UCSD-AML1 (cell line): Measurements from ENCODE around the gene SLC10A2.

Experiments used
- DNase-seq: peaks from one replicate; lab custom pipeline; 2025; ENCODE audit not compliant: unreplicated experiment; lab: John Stamatoyannopoulos, UW

Gene SLC10A2

GRCh38 chr13:103055166-103055565 is 11.1 kb downstream of the SLC10A2 start:
- no peak for DNase-seq

- DNase-seq = no peak
Observed at GRCh38 chr13:103046676-103047075, 19.5 kb downstream of the SLC10A2 start.

DNA sequence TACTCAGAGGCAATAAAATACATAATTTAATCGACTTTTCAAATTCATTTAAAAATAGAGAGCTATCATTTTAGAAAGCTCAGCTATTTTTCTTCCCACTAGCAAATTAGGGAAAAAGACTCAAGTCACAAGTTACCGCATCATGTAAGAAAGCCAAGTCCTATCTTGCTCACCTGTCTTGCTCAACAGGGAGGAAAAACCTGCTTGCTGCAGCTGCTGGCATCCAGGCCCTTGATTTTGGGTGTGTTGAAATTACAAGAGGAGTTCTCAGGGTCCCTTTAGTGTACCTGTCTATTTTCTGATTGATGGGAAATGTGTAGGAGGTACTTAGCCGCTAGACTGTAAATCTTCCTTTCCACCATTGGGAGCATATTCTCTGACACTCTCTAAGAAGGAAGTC is 22.2 kb downstream of the SLC10A2 start:
- no peak for DNase-seq

DNA sequence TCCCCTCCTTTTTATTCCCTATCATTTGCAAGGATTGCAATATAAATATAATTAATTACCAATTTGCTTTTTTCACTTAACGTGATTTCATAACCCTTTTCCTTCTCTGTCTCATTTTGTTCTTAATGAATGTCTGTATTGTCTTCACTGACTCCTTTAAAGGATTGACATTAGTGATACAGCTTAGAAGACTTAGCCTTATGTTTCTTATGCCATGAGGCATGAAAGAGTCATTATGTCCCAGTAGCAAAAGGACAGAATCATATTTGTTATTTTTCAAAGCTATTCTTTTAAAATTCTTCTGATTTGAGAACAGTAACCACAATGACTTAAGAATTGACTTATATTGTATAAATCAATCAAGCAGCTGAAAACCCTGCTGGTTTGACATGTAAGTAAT is 26.2 kb downstream of the SLC10A2 start:
- DNase-seq = no peak

- no peak for DNase-seq
Observed at GRCh38 chr13:103039183-103039582, 27.0 kb downstream of the SLC10A2 start.

- DNase-seq = no peak
Observed at GRCh38 chr13:103036268-103036667, 29.9 kb downstream of the SLC10A2 start.

DNA sequence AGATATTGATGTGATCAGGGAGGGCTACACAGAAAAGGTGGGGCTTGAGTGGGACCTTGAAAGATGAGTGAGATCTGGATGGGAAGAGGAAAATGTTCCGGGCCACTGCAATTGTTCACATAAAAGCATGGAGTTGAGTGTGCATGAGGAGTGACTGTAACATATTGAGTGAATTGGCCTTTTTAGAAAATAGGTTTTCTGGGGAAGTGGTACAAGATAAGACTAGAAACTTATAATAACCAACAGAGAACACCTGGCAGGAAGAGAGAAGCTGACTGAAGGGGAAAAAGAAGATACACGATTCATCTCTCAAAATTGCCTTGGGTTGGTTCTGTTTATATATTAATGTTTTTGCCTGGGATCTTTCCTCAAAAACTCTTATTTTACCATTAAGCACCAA is 32.2 kb downstream of the SLC10A2 start:
- DNase-seq = no peak

DNA sequence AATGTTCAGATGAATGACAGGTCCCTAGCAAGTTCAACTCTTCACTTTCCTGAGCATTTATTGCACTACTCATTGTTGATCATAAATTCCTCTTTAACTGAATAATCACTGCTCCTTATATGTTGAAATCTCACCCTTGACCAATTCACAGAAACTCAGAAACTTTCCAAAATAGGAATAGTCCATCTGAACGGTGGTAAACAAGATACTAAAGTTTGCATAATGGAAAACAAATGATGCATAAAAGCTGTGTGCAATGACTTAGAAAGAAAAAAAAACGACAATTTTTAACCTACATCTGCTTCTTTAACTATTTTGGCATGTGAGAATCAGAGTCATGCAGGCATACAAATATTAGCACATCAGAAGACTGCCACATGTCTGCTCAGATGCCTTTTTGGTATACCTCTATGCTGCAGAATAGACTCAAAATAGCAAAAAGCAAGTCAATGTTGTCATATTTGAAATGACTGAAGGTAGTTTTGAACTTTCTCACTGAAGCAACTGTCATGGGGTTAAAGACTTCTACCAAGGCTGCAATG is 34.8 kb downstream of the SLC10A2 start:
- DNase-seq = no peak

DNA sequence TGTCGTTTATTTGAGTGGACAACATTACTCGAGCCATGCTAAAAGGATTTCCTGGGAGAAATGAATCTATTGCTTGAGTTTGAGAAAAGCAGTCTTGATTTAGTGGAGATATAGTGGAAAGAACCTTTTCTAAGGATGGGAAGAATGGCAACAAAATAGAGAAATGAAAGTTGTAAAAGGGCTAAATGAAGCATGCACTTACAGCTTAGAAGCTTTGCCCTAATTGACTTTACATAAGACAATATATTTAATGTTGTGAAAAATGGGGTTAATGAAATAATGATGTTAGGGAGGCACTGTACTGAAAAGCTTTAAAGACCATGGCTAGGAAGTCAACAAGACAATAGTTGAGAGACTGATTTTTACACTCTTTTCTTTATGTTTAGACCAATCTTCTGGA is 35.4 kb downstream of the SLC10A2 start:
- no peak for DNase-seq

DNA sequence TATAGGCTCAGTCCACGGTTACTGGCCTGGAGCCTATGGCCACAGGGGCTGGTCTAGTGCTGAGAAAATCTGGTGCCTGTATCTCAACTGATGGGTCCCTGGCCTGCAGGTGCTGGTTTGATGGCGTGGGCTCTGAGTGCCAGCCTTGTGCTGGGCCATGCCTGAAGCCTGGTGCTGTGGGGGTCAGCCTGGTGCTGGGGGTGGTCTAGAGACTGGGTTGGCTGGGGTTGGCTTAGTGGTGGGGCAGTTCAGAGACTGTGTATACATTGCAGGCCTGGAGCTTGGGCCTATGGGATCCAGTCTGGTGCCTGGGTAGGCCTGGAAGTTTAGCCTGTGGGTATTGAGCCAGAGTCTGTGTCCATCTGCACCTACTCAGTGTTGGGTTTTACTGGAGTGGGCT is 36.4 kb downstream of the SLC10A2 start:
- DNase-seq = no peak

GRCh38 chr13:103022336-103022735 is 43.9 kb downstream of the SLC10A2 start:
- no peak for DNase-seq

- no peak for DNase-seq
Observed at GRCh38 chr13:103018556-103018955, 47.7 kb downstream of the SLC10A2 start.

- DNase-seq = no peak
Observed at GRCh38 chr13:103012646-103013045, 53.6 kb downstream of the SLC10A2 start.

GRCh38 chr13:103009051-103009840 is 57.0 kb downstream of the SLC10A2 start:
- DNase-seq = no peak

GRCh38 chr13:103007427-103007762 is 58.8 kb downstream of the SLC10A2 start:
- no peak for DNase-seq

DNA sequence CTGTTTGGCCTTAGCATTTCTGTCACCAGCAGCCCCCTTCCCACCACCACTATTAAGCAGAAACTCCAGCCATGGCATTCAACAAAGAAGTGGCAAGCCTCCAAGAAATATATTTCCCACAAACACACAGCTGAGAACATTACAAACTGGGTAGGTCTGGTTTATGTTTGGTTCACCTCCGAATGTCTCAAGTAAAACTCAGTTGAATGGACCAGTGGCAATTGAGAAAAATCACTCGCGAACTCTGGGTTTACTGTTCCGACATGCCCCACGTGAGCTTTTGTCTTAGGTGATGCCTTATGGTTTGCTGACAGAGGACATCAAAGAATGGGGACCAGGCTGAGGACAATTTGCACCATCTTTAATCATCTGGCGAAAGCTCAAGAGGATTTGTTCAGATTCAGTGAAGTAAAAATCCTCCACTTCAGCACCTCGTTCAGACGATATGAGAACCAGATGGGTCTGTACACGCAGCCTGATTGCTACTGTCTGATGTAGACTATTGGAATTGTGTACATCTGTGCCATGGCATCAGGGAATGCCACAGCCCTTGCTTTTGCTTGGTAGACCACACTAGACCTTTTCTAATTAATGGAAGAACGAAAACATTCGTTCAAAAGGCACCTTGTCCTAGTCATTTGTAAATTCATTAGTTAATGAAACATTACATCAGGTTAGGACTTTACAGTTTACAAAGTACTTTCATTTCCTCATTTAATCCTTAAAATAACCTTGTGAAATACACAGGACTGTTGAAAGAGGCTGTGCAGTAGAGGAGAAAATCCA is 59.4 kb downstream of the SLC10A2 start:
- DNase-seq = no peak

- no peak for DNase-seq
Observed at GRCh38 chr13:103004661-103005345, 61.4 kb downstream of the SLC10A2 start.

DNA sequence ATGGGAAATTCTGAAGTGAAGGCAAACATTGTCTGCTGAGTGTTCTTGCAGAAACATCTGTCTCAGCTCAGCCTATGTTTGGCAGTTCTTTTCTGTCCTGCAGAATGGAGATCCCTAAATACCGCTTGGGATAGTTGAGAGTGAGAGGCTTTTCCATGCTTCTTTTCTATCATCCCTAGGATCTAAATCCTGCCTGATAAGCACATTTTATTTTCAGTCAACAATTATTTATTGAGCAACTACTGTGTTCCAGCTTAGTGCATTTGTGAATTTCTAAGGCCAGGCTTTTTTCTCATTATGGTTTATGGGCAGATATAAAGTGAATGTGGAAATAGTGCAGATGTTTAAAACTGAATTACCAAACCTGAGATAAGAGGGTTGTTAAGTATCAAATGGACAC is 62.6 kb downstream of the SLC10A2 start:
- DNase-seq = no peak

DNA sequence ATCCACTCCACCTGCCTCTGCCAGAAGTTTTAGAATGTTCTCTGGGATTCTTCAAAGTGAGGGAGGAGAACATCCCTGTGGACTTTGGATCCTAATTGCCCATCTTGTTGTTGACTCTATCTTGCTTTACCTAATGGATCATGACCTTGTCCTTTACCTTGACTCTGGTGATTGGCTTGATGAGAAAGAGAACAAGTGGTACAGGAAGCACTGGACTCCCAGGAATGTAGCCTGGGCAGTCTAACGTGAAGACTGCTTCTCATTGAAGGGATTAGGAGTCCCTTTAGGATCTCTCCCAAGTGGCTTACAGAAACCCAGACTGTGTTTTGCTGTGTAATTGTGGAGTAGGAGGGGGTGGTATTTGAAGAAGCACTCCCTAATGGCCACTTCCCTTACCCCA is 63.9 kb downstream of the SLC10A2 start:
- DNase-seq = no peak

GRCh38 chr13:103000157-103000556 is 66.1 kb downstream of the SLC10A2 start:
- no peak for DNase-seq

- DNase-seq = no peak
Observed at GRCh38 chr13:102999499-102999898, 66.7 kb downstream of the SLC10A2 start.
